Natural killer cell treated with Interleukin-12 subunit alpha and Interleukin-12 subunit beta and Interleukin-15 and Interleukin-18, amount 100 ng/mL, for 72 hours (primary cell): ENCODE measurements around the gene ANKRD63. TPM values are rescaled to one million over a fixed set of nuclear protein-coding genes. Genes with fewer than 3 reads are reported as not detected.

Source experiments
- ATAC-seq, 2 donors: fragments of 150-1000 bp; cut with Tn5 transposase in 1 of 2; sonication (Bioruptor Pico), chemical (Tn5 transposase) in 1 of 2; 2 replicates each; pipeline ENCODE4 v1.10.0; 2021
- DNase-seq: peaks from one replicate; pipeline ENCODE4 v3.0.0; 2022; ENCODE audit warnings: low spot score
- H3K27ac Mint-ChIP-seq, 2 donors: 1 replicate in 1 of 2; 2 replicates in 1 of 2; pipeline ENCODE4 v1.8.0; 2022; ENCODE audit warnings: mixed read lengths in 2 of 2, mild to moderate bottlenecking in 1 of 2, moderate library complexity in 1 of 2
- H3K27me3 Mint-ChIP-seq, 2 donors: 1 replicate in 1 of 2; 2 replicates in 1 of 2; pipeline ENCODE4 v1.8.0; 2022; ENCODE audit warnings: mixed read lengths in 2 of 2
- H3K36me3 Mint-ChIP-seq: one replicate; pipeline ENCODE4 v1.8.0; 2022; ENCODE audit warnings: mixed read lengths
- H3K4me1 Mint-ChIP-seq, 2 donors: 1 replicate in 1 of 2; 2 replicates in 1 of 2; pipeline ENCODE4 v1.8.0; 2022; ENCODE audit warnings: low read depth in 2 of 2, mixed read lengths in 2 of 2, mild to moderate bottlenecking in 1 of 2
- H3K4me3 Mint-ChIP-seq: one replicate; pipeline ENCODE4 v1.8.0; 2022; ENCODE audit warnings: mixed read lengths
- H3K9me3 Mint-ChIP-seq: 2 replicates; pipeline ENCODE4 v1.8.0; 2022; ENCODE audit warnings: mixed read lengths
- total RNA-seq, 2 donors: library from RNA; stranded (reverse); gene quantifications; one replicate each; pipeline ENCODE4 v1.2.3, GENCODE V29; 2022

ANKRD63 gene
- total RNA-seq, 2 donors from 2014 or later = not detected

DNA sequence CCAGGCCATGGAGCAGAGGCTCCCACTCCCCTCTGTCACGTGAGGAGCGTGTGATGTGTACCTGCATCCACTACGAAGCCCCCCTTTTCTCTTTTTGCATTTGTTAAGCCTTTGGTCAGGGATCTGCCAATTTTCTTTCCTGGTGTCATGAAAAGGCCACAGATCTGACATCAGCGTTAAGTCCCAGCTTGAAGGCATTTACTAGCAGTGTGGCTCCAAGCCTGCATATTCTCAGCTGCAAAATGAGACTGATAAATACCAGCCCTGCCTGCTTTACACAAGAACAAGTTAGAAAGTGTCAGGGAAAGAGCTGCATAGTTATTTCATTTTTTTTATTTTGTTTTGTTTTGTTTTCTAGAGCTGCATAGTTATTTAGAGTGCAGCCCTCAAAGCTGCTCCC lies 2.3 kb upstream of the ANKRD63 start:
- Mint-ChIP-seq H3K27ac (no peak overlapping the region), H3K4me3 (no peak overlapping the region), H3K9me3 (no peaks in the 10 kb centered on the region), H3K36me3 (no peaks in the 10 kb centered on the region), H3K27me3 (peaks cover 0 to 4% of the 10 kb centered on the region in 2 donors), H3K4me1 (peaks cover 4 to 6% of the 10 kb centered on the region in 2 donors)
- ATAC-seq (no peak), DNase-seq (no peak)

DNA sequence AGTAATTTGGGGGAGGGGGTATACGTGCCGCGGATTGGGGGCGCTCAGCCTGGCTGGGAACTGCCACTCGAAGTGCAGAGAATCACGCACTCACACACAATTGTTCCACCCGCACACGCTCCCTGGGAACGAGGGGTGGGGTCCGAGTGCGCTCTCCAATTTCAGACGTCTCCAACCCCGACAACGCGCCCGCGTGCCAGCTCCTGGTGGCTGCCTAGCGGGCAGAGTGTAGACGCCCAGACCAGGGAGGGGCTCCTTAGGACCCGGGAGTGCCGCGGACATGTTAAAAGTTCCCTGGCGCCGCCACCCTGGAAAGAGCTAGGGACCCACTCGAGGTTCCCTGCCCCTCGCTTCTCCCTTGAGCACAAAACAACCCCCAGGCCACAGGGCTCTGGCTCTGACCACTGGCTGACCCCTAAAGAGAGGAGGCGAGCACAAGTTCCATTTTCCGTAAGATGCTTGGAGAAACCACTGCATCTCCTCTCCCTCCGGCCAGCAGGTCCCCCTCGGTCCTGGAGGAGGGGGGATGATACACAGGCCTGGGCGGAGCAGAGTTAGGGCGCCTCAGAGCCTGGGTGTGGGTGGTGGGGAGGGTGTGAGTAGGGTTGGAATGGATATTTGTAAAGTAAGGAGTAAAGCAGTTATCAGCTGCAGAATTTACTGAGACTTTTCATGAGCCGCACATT lies 894 bp upstream of the ANKRD63 start:
- no peaks in the 10 kb centered on the region for H3K36me3 Mint-ChIP-seq
- no peak for ATAC-seq
- no peak overlapping the region for H3K4me3 Mint-ChIP-seq
- H3K27me3 Mint-ChIP-seq = peaks cover 3 to 6% of the 10 kb centered on the region in 2 donors
- peaks cover 2 to 4% of the 10 kb centered on the region in 2 donors for H3K4me1 Mint-ChIP-seq
- no peak overlapping the region for H3K27ac Mint-ChIP-seq
- no peak for DNase-seq
- H3K9me3 Mint-ChIP-seq = no peaks in the 10 kb centered on the region

DNA sequence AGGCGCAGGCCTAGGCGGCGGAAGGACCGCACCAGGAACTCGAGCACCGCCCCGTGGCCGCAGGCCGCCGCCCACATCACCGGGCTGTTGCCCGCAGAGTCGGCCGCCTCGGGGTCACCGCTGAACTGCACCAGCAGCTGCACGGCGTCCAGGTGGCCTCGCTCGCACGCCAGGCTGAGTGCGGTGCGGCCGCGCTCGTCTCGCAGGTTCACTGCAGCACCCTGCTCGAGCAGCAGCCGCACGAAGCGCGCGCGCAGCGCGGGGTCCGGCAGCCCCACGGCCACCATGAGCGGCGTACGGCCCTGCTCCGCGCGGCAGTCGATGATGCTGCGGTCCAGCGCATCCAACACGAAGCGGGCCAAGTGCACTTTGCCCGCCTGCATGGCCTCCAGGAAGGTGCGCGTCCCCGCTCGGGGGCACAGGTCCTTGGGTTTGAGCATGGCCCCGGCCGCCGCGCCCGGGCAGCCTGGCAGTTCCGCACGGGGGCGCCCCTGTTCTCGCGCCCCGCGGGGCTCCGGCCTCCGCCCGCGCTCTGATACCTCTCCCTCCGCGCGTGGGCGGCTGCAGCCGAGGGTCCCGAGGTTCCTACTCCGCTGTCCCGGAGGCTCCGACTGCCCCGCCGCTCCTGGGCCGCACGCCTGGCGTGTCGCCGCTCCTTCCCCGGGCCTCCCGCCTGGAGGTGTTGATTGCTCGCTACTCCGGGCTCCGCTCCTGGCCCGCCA lies 556 bp downstream of the ANKRD63 start:
- peaks cover 4 to 5% of the 10 kb centered on the region in 2 donors for H3K4me1 Mint-ChIP-seq
- no peak overlapping the region for H3K27ac Mint-ChIP-seq
- no peaks in the 10 kb centered on the region for H3K36me3 Mint-ChIP-seq
- no peaks in the 10 kb centered on the region for H3K9me3 Mint-ChIP-seq
- H3K4me3 Mint-ChIP-seq = peak overlapping the region; percentile 61
- no peak for DNase-seq
- peak; percentile 71 to 82 for ATAC-seq
- peaks cover 11 to 14% of the 10 kb centered on the region in 2 donors for H3K27me3 Mint-ChIP-seq

DNA sequence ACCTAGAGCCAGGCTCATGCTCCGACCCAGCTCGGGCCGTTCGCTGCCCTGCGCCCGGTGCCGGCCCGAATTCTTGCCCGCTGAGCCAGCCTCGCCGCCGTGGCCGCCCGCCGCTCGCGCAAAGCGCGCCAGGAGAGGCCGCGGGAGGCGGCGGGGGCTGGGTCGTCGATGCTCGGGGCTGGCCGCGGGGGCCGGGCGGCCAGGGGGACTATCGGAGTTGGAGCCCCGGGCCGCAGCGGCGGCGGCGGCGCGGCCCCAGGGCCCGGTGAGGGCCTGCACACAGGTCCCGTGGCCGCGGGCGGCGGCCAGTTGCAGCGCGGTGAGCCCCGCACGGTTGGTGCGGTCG lies 1.1 kb downstream of the ANKRD63 start:
- Mint-ChIP-seq H3K27ac (no peak overlapping the region), H3K27me3 (peaks cover 11 to 14% of the 10 kb centered on the region in 2 donors), H3K4me3 (no peak overlapping the region), H3K9me3 (no peaks in the 10 kb centered on the region), H3K4me1 (peaks cover 4 to 5% of the 10 kb centered on the region in 2 donors), H3K36me3 (no peaks in the 10 kb centered on the region)
- ATAC-seq = no peak
- DNase-seq = no peak

DNA sequence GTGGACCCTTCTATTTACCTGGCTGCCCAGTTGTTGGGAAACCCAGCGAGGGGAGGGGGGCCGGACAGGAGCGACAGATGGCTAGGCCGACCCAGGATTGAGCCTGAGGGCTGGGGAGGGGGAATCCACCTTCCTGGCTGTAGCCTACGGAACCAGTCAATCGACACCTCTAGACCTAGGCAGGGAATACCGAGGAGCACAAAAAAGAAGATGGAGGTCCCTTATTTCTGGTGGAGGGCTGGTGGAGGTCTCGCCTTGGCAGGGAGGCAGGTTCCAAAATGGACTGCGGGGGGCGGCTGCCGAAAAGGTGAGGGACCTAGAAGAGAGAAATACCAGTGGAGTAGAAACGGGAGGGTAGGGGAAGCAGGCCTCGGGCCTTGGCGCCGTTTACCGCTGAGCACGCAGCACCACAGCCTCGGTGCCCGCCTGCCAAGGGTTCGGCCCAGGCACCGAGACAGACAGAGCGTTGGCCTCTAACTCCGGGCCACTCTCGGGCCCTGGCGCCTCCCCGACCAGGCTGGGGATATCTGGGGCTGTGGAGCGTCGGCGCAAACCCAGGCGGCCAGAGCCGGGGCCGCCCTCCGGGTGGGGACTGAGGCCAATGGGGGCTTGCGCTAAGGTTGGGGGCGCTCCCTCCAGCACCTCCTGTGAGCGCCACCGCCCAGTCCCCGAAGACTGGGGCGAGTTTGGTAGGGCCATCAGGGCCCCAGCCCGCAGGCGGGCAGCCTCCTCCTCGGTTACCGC lies 1.6 kb downstream of the ANKRD63 start:
- Mint-ChIP-seq H3K4me1 (peaks cover 4 to 5% of the 10 kb centered on the region in 2 donors), H3K4me3 (peak overlapping the region; percentile 58), H3K27ac (no peak overlapping the region), H3K9me3 (no peaks in the 10 kb centered on the region), H3K36me3 (no peaks in the 10 kb centered on the region), H3K27me3 (peaks cover 11 to 16% of the 10 kb centered on the region in 2 donors)
- ATAC-seq (no peak), DNase-seq (no peak)

DNA sequence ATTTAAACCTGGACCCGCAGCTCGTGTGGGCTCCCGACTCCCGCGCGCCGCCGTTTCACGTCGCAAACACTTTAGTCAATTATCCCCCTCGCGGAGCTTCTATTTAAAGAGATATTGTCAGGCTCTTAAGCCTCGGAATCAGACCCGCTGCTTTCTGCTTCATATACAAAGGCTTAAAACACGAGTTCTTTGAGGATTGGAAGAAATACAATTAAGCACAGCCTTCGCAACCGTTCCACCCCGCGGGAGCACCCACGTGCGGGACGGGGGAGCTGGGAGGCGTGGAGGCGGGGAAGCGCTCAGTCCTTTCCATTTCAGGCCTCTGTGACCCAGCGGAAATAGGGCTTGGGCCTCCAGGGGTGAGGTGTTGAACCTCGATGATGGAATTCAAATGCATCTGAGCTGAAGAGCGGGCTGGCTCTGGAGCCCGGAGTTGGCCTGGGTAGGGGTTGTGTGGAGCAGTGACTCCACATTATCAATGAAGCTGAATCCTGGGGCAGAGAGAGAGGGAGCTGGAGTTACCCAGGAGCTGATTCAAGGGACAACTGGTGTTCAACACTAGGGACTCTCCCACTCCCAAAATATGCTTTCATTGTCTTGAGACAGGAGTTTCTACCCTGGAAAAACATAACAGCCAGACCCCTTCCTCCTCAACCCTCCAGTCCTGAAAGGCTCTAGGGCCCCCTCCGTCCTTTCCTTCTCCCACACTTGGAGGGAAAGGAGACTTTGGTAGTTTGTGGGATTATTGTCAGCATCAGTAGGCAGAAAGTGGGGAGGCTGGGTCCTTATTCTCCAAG lies 2.4 kb downstream of the ANKRD63 start:
- no peaks in the 10 kb centered on the region for H3K36me3 Mint-ChIP-seq
- ATAC-seq = no peak
- peaks cover 11 to 16% of the 10 kb centered on the region in 2 donors for H3K27me3 Mint-ChIP-seq
- H3K4me1 Mint-ChIP-seq = peaks cover 4 to 5% of the 10 kb centered on the region in 2 donors
- no peak for DNase-seq
- peak overlapping the region; percentile 58 for H3K4me3 Mint-ChIP-seq
- no peaks in the 10 kb centered on the region for H3K9me3 Mint-ChIP-seq
- no peak overlapping the region for H3K27ac Mint-ChIP-seq

DNA sequence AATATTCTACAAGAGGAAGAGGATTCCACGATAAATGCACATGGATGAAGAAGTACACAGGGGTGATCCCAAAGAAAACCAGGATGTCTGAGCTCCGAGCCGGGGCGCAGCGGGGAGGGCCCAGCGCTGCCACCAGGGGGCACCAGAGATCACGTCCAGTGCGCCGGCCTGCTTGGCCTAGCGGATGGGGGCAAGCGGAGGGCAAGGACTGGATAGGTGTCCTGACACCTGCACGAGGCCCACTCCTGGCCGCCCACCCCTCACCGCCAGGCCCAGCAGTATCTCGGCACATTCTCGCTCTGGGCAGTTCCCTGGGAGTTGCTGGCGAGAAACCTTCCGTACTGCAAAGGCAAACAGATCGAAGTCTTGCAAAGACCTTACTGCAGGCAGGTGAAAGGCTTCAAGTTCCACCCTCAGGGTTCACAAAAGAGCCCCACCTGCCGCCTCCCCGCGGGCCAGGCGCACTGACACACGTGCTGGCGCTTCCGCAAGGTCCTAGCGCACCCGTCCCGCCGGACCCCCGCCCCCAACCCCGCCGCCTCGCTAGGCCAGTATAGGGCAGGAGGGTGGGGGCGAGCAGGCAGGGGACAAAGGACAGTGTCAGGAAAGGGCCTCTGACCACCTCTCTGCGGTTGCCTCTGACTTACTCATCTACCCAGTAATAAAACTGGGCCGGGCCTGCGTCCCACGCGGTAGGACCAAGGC lies 3.3 kb downstream of the ANKRD63 start:
- peak in 1 of 2 donors; percentile 72 for ATAC-seq
- peaks cover 11 to 16% of the 10 kb centered on the region in 2 donors for H3K27me3 Mint-ChIP-seq

DNA sequence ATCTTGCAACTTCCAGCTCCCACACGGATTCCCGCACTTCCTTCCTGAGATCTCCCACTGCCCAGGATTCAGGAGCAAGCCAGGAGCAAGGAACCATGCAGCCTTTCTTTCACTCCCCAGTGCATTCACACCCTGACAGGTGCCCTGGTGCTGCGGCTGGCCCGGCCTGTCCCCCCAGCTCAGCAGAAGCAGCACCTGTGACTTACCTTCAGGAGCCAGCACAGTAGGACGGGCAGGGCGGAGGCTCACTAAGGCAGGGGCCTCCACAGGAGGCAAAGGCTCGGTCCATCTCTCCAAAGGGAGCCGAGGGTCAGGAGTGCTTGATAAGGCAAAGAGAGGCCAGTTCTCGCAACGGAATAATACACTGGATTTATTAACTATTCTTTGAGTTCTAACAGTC lies 4.8 kb downstream of the ANKRD63 start:
- H3K4me3 Mint-ChIP-seq = no peak overlapping the region
- peaks cover 4 to 9% of the 10 kb centered on the region in 2 donors for H3K4me1 Mint-ChIP-seq
- DNase-seq (no peak), ATAC-seq (no peak)
- H3K9me3 Mint-ChIP-seq = no peaks in the 10 kb centered on the region
- H3K27me3 Mint-ChIP-seq = peaks cover 11 to 16% of the 10 kb centered on the region in 2 donors
- no peaks in the 10 kb centered on the region for H3K36me3 Mint-ChIP-seq
- H3K27ac Mint-ChIP-seq = no peak overlapping the region

More for the DNA sequence above, 3.3 kb downstream of the ANKRD63 start:
- Mint-ChIP-seq H3K27ac (no peak overlapping the region), H3K4me3 (no peak overlapping the region), H3K36me3 (no peaks in the 10 kb centered on the region), H3K9me3 (no peaks in the 10 kb centered on the region), H3K4me1 (peaks cover 4 to 7% of the 10 kb centered on the region in 2 donors)
- DNase-seq = peak; percentile 74

DNA sequence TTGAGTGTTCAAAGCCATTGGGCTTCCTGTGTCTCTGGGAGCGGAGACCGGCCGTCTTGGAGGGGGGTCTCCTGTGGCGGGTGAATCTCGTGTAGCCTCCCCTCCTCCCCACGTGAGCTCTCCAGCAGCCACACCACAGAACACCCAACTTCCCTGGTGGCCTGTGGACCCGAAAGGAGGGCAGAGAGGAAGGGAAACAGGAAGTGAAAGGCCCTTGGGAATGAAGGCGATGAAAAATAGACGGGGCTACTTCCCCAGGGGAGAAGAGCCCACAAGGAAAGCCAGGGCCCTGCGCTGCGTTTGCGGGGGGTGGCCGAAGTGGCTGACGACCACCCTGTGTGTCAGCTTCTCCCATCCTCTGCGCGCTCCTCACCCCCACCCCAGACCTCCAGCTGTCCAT lies 5.4 kb downstream of the ANKRD63 start:
- peaks cover 11 to 16% of the 10 kb centered on the region in 2 donors for H3K27me3 Mint-ChIP-seq
- no peaks in the 10 kb centered on the region for H3K36me3 Mint-ChIP-seq
- H3K4me3 Mint-ChIP-seq = no peak overlapping the region
- DNase-seq = no peak
- ATAC-seq = no peak
- H3K9me3 Mint-ChIP-seq = no peaks in the 10 kb centered on the region
- H3K27ac Mint-ChIP-seq = no peak overlapping the region
- peaks cover 4 to 9% of the 10 kb centered on the region in 2 donors for H3K4me1 Mint-ChIP-seq

DNA sequence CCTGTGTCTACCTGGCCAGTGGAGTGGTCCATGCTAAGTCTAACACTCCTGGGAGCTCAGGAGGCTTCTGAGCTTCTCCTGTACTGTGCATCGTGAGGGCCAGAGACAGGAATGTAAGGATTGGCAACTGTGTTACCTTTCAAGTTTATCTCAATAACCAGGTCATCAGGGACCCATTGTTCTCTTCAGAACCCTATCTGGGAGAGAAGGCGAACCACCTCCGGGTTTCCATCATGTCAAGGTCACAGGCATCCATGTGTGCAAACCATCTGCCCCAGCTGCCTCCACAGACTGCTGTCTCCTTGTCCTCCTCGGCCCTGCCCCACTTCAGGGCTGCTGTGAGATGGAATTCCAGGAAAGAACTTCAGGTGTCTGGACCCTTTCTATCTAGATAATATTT lies 5.9 kb downstream of the ANKRD63 start:
- H3K4me1 Mint-ChIP-seq = peaks cover 4 to 9% of the 10 kb centered on the region in 2 donors
- no peaks in the 10 kb centered on the region for H3K9me3 Mint-ChIP-seq
- H3K27me3 Mint-ChIP-seq = peaks cover 11 to 16% of the 10 kb centered on the region in 2 donors
- no peak for DNase-seq
- no peak overlapping the region for H3K4me3 Mint-ChIP-seq
- no peak for ATAC-seq
- no peak overlapping the region for H3K27ac Mint-ChIP-seq
- H3K36me3 Mint-ChIP-seq = no peaks in the 10 kb centered on the region

DNA sequence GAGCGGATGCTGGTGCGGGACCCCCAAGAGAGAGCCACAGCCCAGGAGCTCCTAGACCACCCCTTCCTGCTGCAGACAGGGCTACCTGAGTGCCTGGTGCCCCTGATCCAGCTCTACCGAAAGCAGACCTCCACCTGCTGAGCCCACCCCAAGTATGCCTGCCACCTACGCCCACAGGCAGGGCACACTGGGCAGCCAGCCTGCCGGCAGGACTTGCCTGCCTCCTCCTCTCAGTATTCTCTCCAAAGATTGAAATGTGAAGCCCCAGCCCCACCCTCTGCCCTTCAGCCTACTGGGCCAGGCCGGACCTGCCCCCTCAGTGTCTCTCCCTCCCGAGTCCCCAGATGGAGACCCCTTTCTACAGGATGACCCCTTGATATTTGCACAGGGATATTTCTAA lies 6.9 kb downstream of the ANKRD63 start:
- Mint-ChIP-seq H3K4me1 (peaks cover 2 to 7% of the 10 kb centered on the region in 2 donors), H3K4me3 (no peak overlapping the region), H3K27me3 (peaks cover 11 to 14% of the 10 kb centered on the region in 2 donors), H3K9me3 (no peaks in the 10 kb centered on the region), H3K36me3 (no peaks in the 10 kb centered on the region), H3K27ac (no peak overlapping the region)
- DNase-seq (no peak), ATAC-seq (no peak)

DNA sequence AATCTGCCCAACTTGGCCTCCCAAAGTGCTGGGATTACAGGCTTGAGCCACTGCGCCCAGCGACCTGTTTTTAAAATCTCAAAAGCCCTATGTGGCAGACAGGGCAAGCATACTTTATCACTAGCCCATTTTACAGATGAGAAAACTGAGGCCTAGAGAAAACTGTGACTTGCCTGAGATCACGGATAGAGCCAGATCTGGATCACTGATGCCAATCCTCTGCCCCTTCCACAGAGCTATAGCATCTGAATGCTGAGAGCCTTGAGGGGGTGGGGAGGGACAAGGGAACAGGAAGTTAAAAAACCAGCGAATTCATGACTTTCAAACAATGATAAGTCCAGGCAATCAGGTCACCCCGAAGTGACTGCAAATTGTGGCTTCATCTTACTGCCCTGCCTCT lies 7.3 kb downstream of the ANKRD63 start:
- peaks cover 11 to 13% of the 10 kb centered on the region in 2 donors for H3K27me3 Mint-ChIP-seq
- no peak overlapping the region for H3K4me3 Mint-ChIP-seq
- no peak for DNase-seq
- H3K27ac Mint-ChIP-seq = no peak overlapping the region
- H3K4me1 Mint-ChIP-seq = peaks cover 0 to 7% of the 10 kb centered on the region in 2 donors
- H3K36me3 Mint-ChIP-seq = no peaks in the 10 kb centered on the region
- H3K9me3 Mint-ChIP-seq = no peaks in the 10 kb centered on the region
- ATAC-seq = no peak
